Pancreas (tissue), 10 donors: ENCODE measurements around the gene NCAPG2. TPM values are rescaled to one million over a fixed set of nuclear protein-coding genes. Genes with fewer than 3 reads are reported as not detected.
"Not testable (repeated sequence)": the region's sequence is repeated elsewhere in the genome, so short reads cannot be mapped to it uniquely, and the experiment has no call there.

ENCODE experiments used
- ATAC-seq, 4 donors: fragments of 200-7000 bp; cut with Tn5 transposase; one replicate each; pipeline versions ENCODE4 v1.8.0 to v1.9.1; 2020; ENCODE audit warnings: mild to moderate bottlenecking in 4 of 4, moderate library complexity in 4 of 4
- DNase-seq, 6 donors: peaks; one replicate each; pipeline ENCODE4 v3.0.0-alpha.2; 2020
- FAIRE-seq: peaks from 2 replicates; lab custom pipeline; 2012; peaks lifted over from hg19 to GRCh38; lab: Jason Lieb, UNC
- H3K27ac ChIP-seq, 4 donors: fragments of 200-600 bp; sonication (generic); 1 replicate in 3 of 4; 2 replicates in 1 of 4; pipeline versions ENCODE4 v1.5.0 to v1.8.0; 2020
- H3K27me3 ChIP-seq, 4 donors: fragments of 200-600 bp; one replicate each; pipeline ENCODE4 v1.8.0; 2021
- H3K36me3 ChIP-seq, 3 donors: fragments of 200-600 bp; sonication (generic) in 1 of 3; one replicate each; pipeline versions ENCODE4 v1.5.0 to v1.8.0; 2020 to 2021
- H3K4me1 ChIP-seq, 3 donors: fragments of 200-600 bp; one replicate each; pipeline ENCODE4 v1.8.0; 2021
- H3K4me3 ChIP-seq, 4 donors: fragments of 200-600 bp; sonication (generic) in 2 of 4; one replicate each; pipeline versions ENCODE4 v1.5.0 to v1.8.0; 2020 to 2021
- H3K9me3 ChIP-seq, 4 donors: fragments of 200-600 bp; one replicate each; pipeline ENCODE4 v1.8.0; 2021
- WGBS, 2 donors: extraction: QIAGEN DNeasy Blood & Tissue Kit; methylation state at CpG; one replicate each; pipeline ENCODE4 v1.1.7; 2013; 5-methylcytosine and 5-hydroxymethylcytosine counted together
- intact Hi-C, 3 donors: fragments of 100-400 bp; cut with DNase I; formaldehyde crosslinking; loops; one replicate each; pipeline versions ENCODE4 v1.11.1 to v1.14.2; 2022
- polyA plus RNA-seq, 2 donors: library from polyadenylated mRNA; stranded (reverse); fragments of 200-250 nt; gene quantifications; one replicate each; pipeline ENCODE4 v1.2.3, GENCODE V29; 2013
- total RNA-seq, 6 donors: library from RNA; stranded (reverse); fragmentation: NEBNext Ultra II Directional in 4 of 6; extraction: Animal tissue kit (Norgen Biotek cat#: 25700) in 4 of 6; gene quantifications; one replicate each; pipeline versions ENCODE4 v1.2.1 to v1.2.4, GENCODE V29; 2021 to 2023
- TF ChIP-seq, protein P1 (sequence below), 4 donors: fragments of 200-600 bp; sonication (generic) in 3 of 4; IDR thresholded peaks; one replicate each; pipeline versions ENCODE4 v1.5.0 to v1.8.0; 2021; ENCODE audit warnings: antibody characterized with exemption in 4 of 4
- donor health status: healthy with polysubstance abuse.
- donor health status: DM: no; HTN: no; CAD: no; lungs with moderate emphysema.
- donor health status: DM: no; HTN: no; CAD: no.
- donor health status: control.
- donor health status: control.
- donor health status: Bipolar disorder and iron deficiency.
- donor health status: DM: yes; HTN: yes; CAD: no.
- donor health status: DM: no; HTN: no; CAD: no.
- donor health status: DM: no; HTN: no; CAD: no.
- donor health status: DM: yes; HTN: yes; CAD: no.

The NCAPG2 gene
- total and polyA plus RNA-seq, 8 donors, result 1.4 to 4.0 (median 3.1) TPM

GRCh38 chr7:158700008-158700407, 4.6 kb downstream of the NCAPG2 start:
- intact Hi-C loops, result no loop called here
- Histone ChIP-seq H3K4me1 (peaks cover 4 to 7% (median 6%) of the 10 kb centered on the region in 3 donors), H3K36me3 (no peaks in the 10 kb centered on the region), H3K27ac (no peak overlapping the region), H3K27me3 (no peaks in the 10 kb centered on the region), H3K9me3 (no peaks in the 10 kb centered on the region), H3K4me3 (no peak overlapping the region)
- 94% methylated on average over 5 of the region's 5 CpGs for WGBS, 2 donors
- FAIRE-seq (no peak), DNase-seq (no peak), ATAC-seq (no peak)
- TF ChIP-seq, protein P1, sequence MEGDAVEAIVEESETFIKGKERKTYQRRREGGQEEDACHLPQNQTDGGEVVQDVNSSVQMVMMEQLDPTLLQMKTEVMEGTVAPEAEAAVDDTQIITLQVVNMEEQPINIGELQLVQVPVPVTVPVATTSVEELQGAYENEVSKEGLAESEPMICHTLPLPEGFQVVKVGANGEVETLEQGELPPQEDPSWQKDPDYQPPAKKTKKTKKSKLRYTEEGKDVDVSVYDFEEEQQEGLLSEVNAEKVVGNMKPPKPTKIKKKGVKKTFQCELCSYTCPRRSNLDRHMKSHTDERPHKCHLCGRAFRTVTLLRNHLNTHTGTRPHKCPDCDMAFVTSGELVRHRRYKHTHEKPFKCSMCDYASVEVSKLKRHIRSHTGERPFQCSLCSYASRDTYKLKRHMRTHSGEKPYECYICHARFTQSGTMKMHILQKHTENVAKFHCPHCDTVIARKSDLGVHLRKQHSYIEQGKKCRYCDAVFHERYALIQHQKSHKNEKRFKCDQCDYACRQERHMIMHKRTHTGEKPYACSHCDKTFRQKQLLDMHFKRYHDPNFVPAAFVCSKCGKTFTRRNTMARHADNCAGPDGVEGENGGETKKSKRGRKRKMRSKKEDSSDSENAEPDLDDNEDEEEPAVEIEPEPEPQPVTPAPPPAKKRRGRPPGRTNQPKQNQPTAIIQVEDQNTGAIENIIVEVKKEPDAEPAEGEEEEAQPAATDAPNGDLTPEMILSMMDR (IDR thresholded peaks at IDR 0.05), result no peak

DNA sequence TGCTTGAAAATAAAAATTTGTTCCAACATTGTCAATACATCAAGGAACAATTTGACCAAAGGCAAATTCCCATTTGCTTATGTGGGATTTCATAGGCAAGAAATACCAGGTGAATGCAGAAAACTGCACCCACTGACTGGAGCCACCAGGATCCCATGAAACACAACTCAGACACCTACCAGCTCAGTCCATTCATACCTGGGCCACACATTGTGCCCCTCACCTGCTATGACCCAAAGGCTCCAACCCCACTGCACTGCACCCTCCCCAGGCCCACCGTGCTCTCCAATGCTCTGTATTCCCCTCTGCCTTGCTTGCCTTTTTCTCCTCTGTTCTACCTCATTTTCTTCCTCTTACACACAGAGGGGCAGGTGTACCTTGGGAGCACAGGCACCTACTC, 5.3 kb downstream of the NCAPG2 start:
- intact Hi-C loops, result loop anchor here in 1 of 3 donors (5.0 kb wide), 1 partner anchor 278 kb away; no protein-coding TSS in a partner anchor
- H3K4me3 ChIP-seq, result no peak overlapping the region
- TF ChIP-seq, protein P1 (IDR thresholded peaks at IDR 0.05), result no peak
- H3K36me3 ChIP-seq, result no peaks in the 10 kb centered on the region
- no peak for ATAC-seq
- H3K27me3 ChIP-seq, result no peaks in the 10 kb centered on the region
- DNase-seq, result no peak
- FAIRE-seq, result no peak
- H3K9me3 ChIP-seq, result no peaks in the 10 kb centered on the region
- peaks cover 4 to 7% (median 6%) of the 10 kb centered on the region in 3 donors for H3K4me1 ChIP-seq
- no peak overlapping the region for H3K27ac ChIP-seq
- 0% methylated on average over 1 of the region's 1 CpG for WGBS, 2 donors

GRCh38 chr7:158698657-158699195, 5.9 kb downstream of the NCAPG2 start:
- no peaks in the 10 kb centered on the region for H3K27me3 ChIP-seq
- DNase-seq, result no peak
- H3K9me3 ChIP-seq, result no peaks in the 10 kb centered on the region
- no peak for ATAC-seq
- H3K36me3 ChIP-seq, result no peaks in the 10 kb centered on the region
- TF ChIP-seq, protein P1 (IDR thresholded peaks at IDR 0.05), result no peak
- intact Hi-C loops, result loop anchor here in 1 of 3 donors (5.0 kb wide), 1 partner anchor 279 kb away; no protein-coding TSS in a partner anchor
- WGBS, 2 donors, result 91 to 93% methylated on average over 3 of the region's 3 CpGs
- no peak overlapping the region for H3K4me3 ChIP-seq
- FAIRE-seq, result no peak
- H3K27ac ChIP-seq, result no peak overlapping the region
- peaks cover 4 to 7% (median 6%) of the 10 kb centered on the region in 3 donors for H3K4me1 ChIP-seq

GRCh38 chr7:158697597-158697996, 7.0 kb downstream of the NCAPG2 start:
- H3K36me3 ChIP-seq, H3K4me3 ChIP-seq, FAIRE-seq, H3K27ac ChIP-seq, H3K9me3 ChIP-seq, ATAC-seq, H3K4me1 ChIP-seq, DNase-seq, H3K27me3 ChIP-seq: not testable (repeated sequence)
- intact Hi-C loops, result loop anchor here in 1 of 3 donors (5.0 kb wide), 1 partner anchor 280 kb away; no protein-coding TSS in a partner anchor
- WGBS, 2 donors, result 98% methylated on average over 2 of the region's 2 CpGs

DNA sequence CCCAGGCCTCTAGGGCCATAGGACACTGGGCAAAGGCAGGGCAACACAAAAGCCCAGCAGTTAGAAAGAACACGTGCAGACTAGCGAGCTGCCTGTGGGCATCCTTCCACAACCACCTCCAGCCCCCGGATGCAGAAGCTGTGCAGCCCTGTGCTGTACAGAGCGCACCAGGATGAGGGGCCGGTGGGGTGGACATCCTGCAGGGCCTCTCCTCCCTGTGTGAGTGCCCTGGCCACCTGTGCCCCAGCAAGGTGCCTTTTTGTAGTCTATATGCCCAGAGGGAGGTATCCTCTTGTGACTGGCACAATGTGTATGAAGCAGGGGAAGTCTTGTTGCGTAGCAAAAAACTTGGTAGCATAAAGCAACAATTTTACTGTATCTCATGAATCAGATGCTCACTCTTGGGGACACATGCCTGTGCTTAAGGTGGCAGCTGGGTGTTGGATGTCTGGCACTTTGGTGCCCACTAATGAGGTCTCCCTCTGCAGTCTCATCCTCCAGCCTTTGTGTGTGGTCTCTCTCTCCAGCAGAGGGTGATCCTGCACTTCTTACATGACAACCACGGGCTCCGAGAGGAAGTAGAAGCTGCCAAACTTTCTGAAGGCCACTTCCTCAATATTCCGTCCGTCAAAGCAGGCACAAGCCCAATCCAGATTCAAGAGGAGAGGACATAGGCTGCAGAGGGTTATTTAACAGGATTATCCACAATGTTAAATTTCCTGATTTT, 8.7 kb downstream of the NCAPG2 start:
- no peaks in the 10 kb centered on the region for H3K9me3 ChIP-seq
- peak in 4 of 6 donors; percentile 44 to 70 (median 56) for DNase-seq
- no peak overlapping the region for H3K4me3 ChIP-seq
- no peaks in the 10 kb centered on the region for H3K36me3 ChIP-seq
- H3K4me1 ChIP-seq, result peaks cover 4 to 7% (median 6%) of the 10 kb centered on the region in 3 donors
- WGBS, 2 donors, result 53 to 54% methylated on average over 10 of the region's 10 CpGs
- FAIRE-seq, result peak; percentile 88
- intact Hi-C loops, result loop anchor here in 1 of 3 donors (5.0 kb wide), 1 partner anchor 281 kb away; no protein-coding TSS in a partner anchor
- no peaks in the 10 kb centered on the region for H3K27me3 ChIP-seq
- TF ChIP-seq, protein P1 (IDR thresholded peaks at IDR 0.05), result peak in 3 of 4 donors; percentile 22 to 32 (median 30)
- peak overlapping the region in 1 of 4 donors; percentile 5 for H3K27ac ChIP-seq
- ATAC-seq, result peak; percentile 94 to 100 (median 98)
